ENCODE measurements around the gene PAXX. TPM values are rescaled to one million over a fixed set of nuclear protein-coding genes. Genes with fewer than 3 reads are reported as not detected.

PAXX gene
- total and polyA plus RNA-seq, 2 donors (not counting 1 experiment from before 2014, with no cell fraction given) = 6.1 to 13.7 TPM

GRCh38 chr9:136958473-136958872 lies 33.7 kb upstream of the PAXX start:
- Histone ChIP-seq H3K27me3 (ENCODE audit: control insufficient read depth, insufficient read depth, low read length) (no peaks in the 10 kb centered on the region), H2AFZ (ENCODE audit: low read length) (no peak overlapping the region), H4K20me1 (ENCODE audit: control insufficient read depth, extremely low read depth, insufficient read depth, low read length) (no peaks in the 10 kb centered on the region), H3K4me1 (ENCODE audit: control insufficient read depth, extremely low read depth, insufficient read depth, low read length) (no peaks in the 10 kb centered on the region), H3K9ac (ENCODE audit: insufficient read depth, low read length) (no peak overlapping the region), H3K36me3 (ENCODE audit: control insufficient read depth, insufficient read depth, low read length) (no peaks in the 10 kb centered on the region), H3K9me3 (ENCODE audit: control insufficient read depth, insufficient read depth, low read depth, low read length) (no peaks in the 10 kb centered on the region), H3K4me3 (replicated peaks in 1 of 4; ENCODE audit: control extremely low read depth in 1 of 4, insufficient read depth in 1 of 4, low read depth in 3 of 4, low read length in 4 of 4) (no peak overlapping the region), H3K4me2 (ENCODE audit: extremely low read depth, insufficient read depth, low read length) (no peak overlapping the region), H3K79me2 (ENCODE audit: control insufficient read depth, insufficient read depth, low read length) (no peaks in the 10 kb centered on the region), H3K27ac (ENCODE audit: insufficient read depth, low read length) (no peak overlapping the region)
- no peak for DNase-seq (ENCODE audit: low read depth in 2 of 2)
- TF ChIP-seq, protein P1, sequence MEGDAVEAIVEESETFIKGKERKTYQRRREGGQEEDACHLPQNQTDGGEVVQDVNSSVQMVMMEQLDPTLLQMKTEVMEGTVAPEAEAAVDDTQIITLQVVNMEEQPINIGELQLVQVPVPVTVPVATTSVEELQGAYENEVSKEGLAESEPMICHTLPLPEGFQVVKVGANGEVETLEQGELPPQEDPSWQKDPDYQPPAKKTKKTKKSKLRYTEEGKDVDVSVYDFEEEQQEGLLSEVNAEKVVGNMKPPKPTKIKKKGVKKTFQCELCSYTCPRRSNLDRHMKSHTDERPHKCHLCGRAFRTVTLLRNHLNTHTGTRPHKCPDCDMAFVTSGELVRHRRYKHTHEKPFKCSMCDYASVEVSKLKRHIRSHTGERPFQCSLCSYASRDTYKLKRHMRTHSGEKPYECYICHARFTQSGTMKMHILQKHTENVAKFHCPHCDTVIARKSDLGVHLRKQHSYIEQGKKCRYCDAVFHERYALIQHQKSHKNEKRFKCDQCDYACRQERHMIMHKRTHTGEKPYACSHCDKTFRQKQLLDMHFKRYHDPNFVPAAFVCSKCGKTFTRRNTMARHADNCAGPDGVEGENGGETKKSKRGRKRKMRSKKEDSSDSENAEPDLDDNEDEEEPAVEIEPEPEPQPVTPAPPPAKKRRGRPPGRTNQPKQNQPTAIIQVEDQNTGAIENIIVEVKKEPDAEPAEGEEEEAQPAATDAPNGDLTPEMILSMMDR (conservative IDR thresholded peaks at IDR 0.05 in 1 of 2, IDR thresholded peaks at IDR 0.05 in 1 of 2; ENCODE audit: low read depth in 1 of 2, low read length in 2 of 2) = no peak
- TF ChIP-seq EZH2 (IDR thresholded peaks at IDR 0.05; ENCODE audit: low read length, missing control alignments) = no peak

GRCh38 chr9:136958898-136959850 lies 33.0 kb upstream of the PAXX start:
- no peaks in the 10 kb centered on the region for H3K9me3 ChIP-seq (ENCODE audit: control insufficient read depth, insufficient read depth, low read depth, low read length)
- no peak for DNase-seq (ENCODE audit: low read depth in 2 of 2)
- H3K27me3 ChIP-seq (ENCODE audit: control insufficient read depth, insufficient read depth, low read length) = no peaks in the 10 kb centered on the region
- no peak overlapping the region for H3K9ac ChIP-seq (ENCODE audit: insufficient read depth, low read length)
- H3K4me3 ChIP-seq (replicated peaks in 1 of 4; ENCODE audit: control extremely low read depth in 1 of 4, insufficient read depth in 1 of 4, low read depth in 3 of 4, low read length in 4 of 4) = no peak overlapping the region
- no peak overlapping the region for H3K27ac ChIP-seq (ENCODE audit: insufficient read depth, low read length)
- H2AFZ ChIP-seq (ENCODE audit: low read length) = no peak overlapping the region
- TF ChIP-seq, protein P1 (conservative IDR thresholded peaks at IDR 0.05 in 1 of 2, IDR thresholded peaks at IDR 0.05 in 1 of 2; ENCODE audit: low read depth in 1 of 2, low read length in 2 of 2) = no peak
- TF ChIP-seq EZH2 (IDR thresholded peaks at IDR 0.05; ENCODE audit: low read length, missing control alignments) = no peak
- H4K20me1 ChIP-seq (ENCODE audit: control insufficient read depth, extremely low read depth, insufficient read depth, low read length) = no peaks in the 10 kb centered on the region
- no peak overlapping the region for H3K4me2 ChIP-seq (ENCODE audit: extremely low read depth, insufficient read depth, low read length)
- H3K36me3 ChIP-seq (ENCODE audit: control insufficient read depth, insufficient read depth, low read length) = no peaks in the 10 kb centered on the region
- H3K79me2 ChIP-seq (ENCODE audit: control insufficient read depth, insufficient read depth, low read length) = no peaks in the 10 kb centered on the region
- H3K4me1 ChIP-seq (ENCODE audit: control insufficient read depth, extremely low read depth, insufficient read depth, low read length) = no peaks in the 10 kb centered on the region

GRCh38 chr9:136960212-136960937 lies 31.8 kb upstream of the PAXX start:
- H3K4me2 ChIP-seq (ENCODE audit: extremely low read depth, insufficient read depth, low read length) = no peak overlapping the region
- H3K9me3 ChIP-seq (ENCODE audit: control insufficient read depth, insufficient read depth, low read depth, low read length) = no peaks in the 10 kb centered on the region
- H3K4me3 ChIP-seq (replicated peaks in 1 of 4; ENCODE audit: control extremely low read depth in 1 of 4, insufficient read depth in 1 of 4, low read depth in 3 of 4, low read length in 4 of 4) = no peak overlapping the region
- TF ChIP-seq, protein P1 (conservative IDR thresholded peaks at IDR 0.05 in 1 of 2, IDR thresholded peaks at IDR 0.05 in 1 of 2; ENCODE audit: low read depth in 1 of 2, low read length in 2 of 2) = no peak
- TF ChIP-seq EZH2 (IDR thresholded peaks at IDR 0.05; ENCODE audit: low read length, missing control alignments) = no peak
- H3K79me2 ChIP-seq (ENCODE audit: control insufficient read depth, insufficient read depth, low read length) = no peaks in the 10 kb centered on the region
- no peaks in the 10 kb centered on the region for H4K20me1 ChIP-seq (ENCODE audit: control insufficient read depth, extremely low read depth, insufficient read depth, low read length)
- no peak for DNase-seq (ENCODE audit: low read depth in 2 of 2)
- no peak overlapping the region for H3K27ac ChIP-seq (ENCODE audit: insufficient read depth, low read length)
- H3K9ac ChIP-seq (ENCODE audit: insufficient read depth, low read length) = no peak overlapping the region
- H3K36me3 ChIP-seq (ENCODE audit: control insufficient read depth, insufficient read depth, low read length) = no peaks in the 10 kb centered on the region
- H3K27me3 ChIP-seq (ENCODE audit: control insufficient read depth, insufficient read depth, low read length) = no peaks in the 10 kb centered on the region
- H3K4me1 ChIP-seq (ENCODE audit: control insufficient read depth, extremely low read depth, insufficient read depth, low read length) = no peaks in the 10 kb centered on the region
- H2AFZ ChIP-seq (ENCODE audit: low read length) = no peak overlapping the region
